HepG2 (cell line): ENCODE measurements around the gene ANKS1A. TPM values are rescaled to one million over a fixed set of nuclear protein-coding genes. Genes with fewer than 3 reads are reported as not detected.

Experiments
- ZBTB38 ChIP-seq: sonication (generic); formaldehyde crosslinking; IDR thresholded peaks from 2 replicates; pipeline ENCODE4 v1.5.1; 2020; ENCODE audit warnings: mild to moderate bottlenecking, missing genetic modification reagents
- ZNF318 ChIP-seq: sonication (generic); formaldehyde crosslinking; IDR thresholded peaks from 2 replicates; pipeline ENCODE4 v1.4.0; 2020; ENCODE audit warnings: mild to moderate bottlenecking, missing genetic modification reagents
- ZNF557 ChIP-seq: sonication (generic); formaldehyde crosslinking; IDR thresholded peaks from 2 replicates; pipeline ENCODE4 v1.4.0; 2020; ENCODE audit warnings: missing genetic modification reagents
- ZNF558 ChIP-seq: sonication (generic); formaldehyde crosslinking; IDR thresholded peaks from 2 replicates; pipeline ENCODE4 v1.9.0; 2022; ENCODE audit warnings: mild to moderate bottlenecking, missing genetic modification reagents, borderline replicate concordance
- polyA plus RNA-seq, 8 experiments: library from polyadenylated mRNA; depleted of rRNA in 3 of 8; stranded (reverse) in 7 of 8; unstranded in 1 of 8; fragments of >200 nt; fragmentation: Illumina TruSeq in 4 of 8; extraction: Trizol in 4 of 8; gene quantifications; 2 replicates each; pipeline versions ENCODE4 v1.2.1 to v1.2.3, GENCODE V29; 2011 to 2016; ENCODE audit warnings: low read depth in 4 of 8, missing spikeins in 1 of 8, mixed read lengths in 1 of 8; ENCODE audit not compliant: insufficient read depth in 1 of 8
- total RNA-seq, 5 experiments: library from RNA; depleted of rRNA; stranded (reverse); fragments of >200 nt; fragmentation: Illumina TruSeq; extraction: Trizol; gene quantifications; 2 replicates each; pipeline ENCODE4 v1.2.3, GENCODE V29; 2016; ENCODE audit warnings: low read depth in 1 of 5

ANKS1A gene
- total and polyA plus RNA-seq, 2 of the 13 experiments (the other 11 are each of a cell fraction or from before 2014, with no cell fraction given): 7.2 to 15.1 TPM

GRCh38 chr6:35073766-35074471, 184.9 kb downstream of the ANKS1A start (continued):
- TF ChIP-seq ZNF318 (CRISPR knock-in tag) (no peak), ZNF557 (CRISPR knock-in tag) (no peak), ZNF558 (no peak), ZBTB38 (CRISPR knock-in tag) (no peak)
